Fibroblast of lung (primary cell): ENCODE results near the gene SPTB. TPM values are rescaled to one million over a fixed set of nuclear protein-coding genes. Genes with fewer than 3 reads are reported as not detected.

Experiments used
- DNase-seq, 2 donors: peaks; one replicate each; pipeline versions ENCODE4 v3.0.0 to v3.0.0-alpha.2; 2010; ENCODE audit warnings: low read depth in 2 of 2
- H2AFZ ChIP-seq: 2 replicates; pipeline ENCODE4 v1.5.1; 2012; ENCODE audit warnings: low read length, control low read depth, inconsistent platforms
- H3K27ac ChIP-seq: 2 replicates; pipeline ENCODE4 v1.5.1; 2011; ENCODE audit warnings: low read length, control low read depth; ENCODE audit not compliant: insufficient read depth
- H3K27me3 ChIP-seq: 2 replicates; pipeline ENCODE4 v1.5.1; 2011; ENCODE audit warnings: mild to moderate bottlenecking, low read length; ENCODE audit not compliant: control insufficient read depth, insufficient read depth
- H3K36me3 ChIP-seq: 2 replicates; pipeline ENCODE4 v1.5.1; 2011; ENCODE audit warnings: low read length; ENCODE audit not compliant: control insufficient read depth, insufficient read depth
- H3K4me1 ChIP-seq: 2 replicates; pipeline ENCODE4 v1.5.1; 2011; ENCODE audit warnings: low read length; ENCODE audit not compliant: control insufficient read depth, insufficient read depth; ENCODE audit errors: extremely low read depth
- H3K4me2 ChIP-seq: 2 replicates; pipeline ENCODE4 v1.5.1; 2011; ENCODE audit warnings: low read length, control low read depth; ENCODE audit not compliant: insufficient read depth; ENCODE audit errors: extremely low read depth
- H3K4me3 ChIP-seq, 4 experiments: fragments of 200-600 bp in 1 of 4; sonication (generic) in 1 of 4; replicated peaks in 1 of 4; 2 replicates each; pipeline ENCODE4 v1.5.1; 2011 to 2016; ENCODE audit warnings: low read length in 4 of 4, low read depth in 3 of 4, mild to moderate bottlenecking in 3 of 4, control low read depth in 2 of 4, inconsistent platforms in 1 of 4, mixed read lengths in 1 of 4; ENCODE audit not compliant: insufficient read depth in 1 of 4; ENCODE audit errors: control extremely low read depth in 1 of 4
- H3K79me2 ChIP-seq: 2 replicates; pipeline ENCODE4 v1.5.1; 2012; ENCODE audit warnings: mild to moderate bottlenecking, low read length, inconsistent platforms; ENCODE audit not compliant: control insufficient read depth, insufficient read depth
- H3K9ac ChIP-seq: 2 replicates; pipeline ENCODE4 v1.5.1; 2011; ENCODE audit warnings: mild to moderate bottlenecking, low read length, control low read depth; ENCODE audit not compliant: insufficient read depth
- H3K9me3 ChIP-seq: 2 replicates; pipeline ENCODE4 v1.5.1; 2012; ENCODE audit warnings: low read depth, low read length; ENCODE audit not compliant: control insufficient read depth, insufficient read depth
- H4K20me1 ChIP-seq: 2 replicates; pipeline ENCODE4 v1.5.1; 2011; ENCODE audit warnings: low read length; ENCODE audit not compliant: control insufficient read depth, insufficient read depth; ENCODE audit errors: extremely low read depth
- CTCF ChIP-seq, 2 donors: IDR thresholded peaks in 1 of 2; conservative IDR thresholded peaks in 1 of 2; 1 replicate in 1 of 2; 2 replicates in 1 of 2; pipeline ENCODE4 v1.5.1; 2011 to 2012; ENCODE audit warnings: low read length in 2 of 2, control low read depth in 1 of 2, inconsistent platforms in 1 of 2, low read depth in 1 of 2, mild to moderate bottlenecking in 1 of 2
- EZH2 ChIP-seq: IDR thresholded peaks from 2 replicates; pipeline ENCODE4 v1.5.1; 2012; ENCODE audit warnings: low read length, control low read depth, mild to moderate bottlenecking; ENCODE audit errors: missing control alignments
- polyA plus RNA-seq, 2 donors: library from polyadenylated mRNA; depleted of rRNA in 1 of 2; stranded (reverse) in 1 of 2; unstranded in 1 of 2; fragments of >200 nt; gene quantifications; 2 replicates each; pipeline ENCODE4 v1.2.1, GENCODE V29; 2011 to 2012; ENCODE audit warnings: missing spikeins in 1 of 2
- total RNA-seq: library from RNA; depleted of rRNA; stranded (reverse); fragments of >200 nt; gene quantifications from 2 replicates; pipeline ENCODE4 v1.2.1, GENCODE V29; 2014

The SPTB gene
- total and polyA plus RNA-seq, 2 donors (not counting 1 experiment from before 2014, with no cell fraction given), result not detected

DNA sequence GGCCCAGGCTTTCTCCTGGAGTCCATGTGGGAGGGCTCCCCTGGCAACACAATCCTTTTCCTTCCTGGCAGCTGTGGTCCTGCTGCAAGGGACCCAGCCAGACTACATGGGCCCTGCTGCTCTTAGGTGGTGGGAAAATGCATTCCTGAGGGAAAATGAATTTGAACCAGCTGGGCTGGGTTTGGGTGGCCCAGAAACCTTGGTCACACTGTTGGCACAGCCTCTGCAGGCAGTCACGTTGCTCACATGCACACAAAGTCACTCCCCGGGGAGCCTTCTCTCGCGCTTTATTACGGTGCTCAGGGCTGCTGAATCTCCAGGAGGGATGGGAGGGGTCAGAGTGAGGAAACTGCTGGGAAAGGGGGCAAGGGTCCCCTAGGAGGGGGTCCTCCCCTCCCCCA is 158.3 kb downstream of the SPTB start:
- H3K4me3 ChIP-seq, result no peak overlapping the region
- H3K4me1 ChIP-seq, result peaks cover 29% of the 10 kb centered on the region
- no peaks in the 10 kb centered on the region for H3K36me3 ChIP-seq
- DNase-seq, result peak in 1 of 2 donors; percentile 92
- TF ChIP-seq CTCF (conservative IDR thresholded peaks at IDR 0.05 in 1 of 2, IDR thresholded peaks at IDR 0.05 in 1 of 2; ENCODE audit: low read depth in 1 of 2, low read length in 2 of 2) (no peak), EZH2 (no peak)
- H3K27me3 ChIP-seq, result peaks cover 2% of the 10 kb centered on the region
- H4K20me1 ChIP-seq, result no peaks in the 10 kb centered on the region
- no peak overlapping the region for H3K9ac ChIP-seq
- H3K9me3 ChIP-seq, result no peaks in the 10 kb centered on the region
- no peaks in the 10 kb centered on the region for H3K79me2 ChIP-seq
- H2AFZ ChIP-seq, result no peak overlapping the region
- H3K27ac ChIP-seq, result no peak overlapping the region
- no peak overlapping the region for H3K4me2 ChIP-seq

DNA sequence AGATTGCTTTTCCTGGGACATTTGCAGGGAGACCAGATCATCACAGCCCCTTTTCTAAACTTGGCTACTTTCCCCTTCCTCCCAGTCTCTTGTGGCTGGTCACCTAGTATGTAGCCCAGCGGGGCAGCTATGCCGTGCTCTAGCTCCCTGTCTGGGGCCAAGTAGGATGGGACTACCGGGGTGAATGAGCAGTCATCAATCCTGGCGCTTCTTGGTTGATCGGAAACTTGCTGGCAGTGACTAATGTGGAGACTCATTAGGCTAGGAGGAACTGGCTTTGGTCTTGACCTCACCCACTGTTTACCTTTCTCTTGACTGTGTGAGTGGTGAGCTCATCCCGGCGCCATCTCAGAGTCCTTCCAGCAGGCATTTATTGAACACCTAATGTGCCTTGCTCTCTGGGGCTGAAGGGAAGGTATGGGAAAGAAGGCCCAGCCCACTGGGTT is 159.6 kb downstream of the SPTB start:
- peak; percentile 30 to 94 for DNase-seq
- peak overlapping the region; percentile 11 for H3K4me2 ChIP-seq
- peaks cover 2% of the 10 kb centered on the region for H3K27me3 ChIP-seq
- H4K20me1 ChIP-seq, result no peaks in the 10 kb centered on the region
- no peak overlapping the region for H3K9ac ChIP-seq
- no peaks in the 10 kb centered on the region for H3K9me3 ChIP-seq
- no peak overlapping the region for H2AFZ ChIP-seq
- no peaks in the 10 kb centered on the region for H3K79me2 ChIP-seq
- no peak overlapping the region for H3K27ac ChIP-seq
- H3K36me3 ChIP-seq, result no peaks in the 10 kb centered on the region
- H3K4me1 ChIP-seq, result peaks cover 29% of the 10 kb centered on the region
- TF ChIP-seq EZH2 (no peak), CTCF (conservative IDR thresholded peaks at IDR 0.05 in 1 of 2, IDR thresholded peaks at IDR 0.05 in 1 of 2; ENCODE audit: low read depth in 1 of 2, low read length in 2 of 2) (no peak)
- H3K4me3 ChIP-seq, result no peak overlapping the region

- Histone ChIP-seq H2AFZ (no peak overlapping the region), H4K20me1 (no peaks in the 10 kb centered on the region), H3K27me3 (peaks cover 2% of the 10 kb centered on the region), H3K36me3 (no peaks in the 10 kb centered on the region), H3K4me1 (peaks cover 28% of the 10 kb centered on the region), H3K4me3 (no peak overlapping the region), H3K4me2 (no peak overlapping the region), H3K79me2 (no peaks in the 10 kb centered on the region), H3K9ac (no peak overlapping the region), H3K27ac (no peak overlapping the region), H3K9me3 (no peaks in the 10 kb centered on the region)
- DNase-seq, result no peak
- no peak for TF ChIP-seq EZH2
- TF ChIP-seq CTCF (conservative IDR thresholded peaks at IDR 0.05 in 1 of 2, IDR thresholded peaks at IDR 0.05 in 1 of 2; ENCODE audit: low read depth in 1 of 2, low read length in 2 of 2), result no peak
Observed at GRCh38 chr14:64719601-64720000, 160.1 kb downstream of the SPTB start.
